Measurements from ENCODE around the gene HEBP1. TPM values are rescaled to one million over a fixed set of nuclear protein-coding genes. Genes with fewer than 3 reads are reported as not detected.
A peak's percentile ranks its signal among the peaks of the same experiment; 100 is the strongest.

HEBP1 gene
- total and polyA plus RNA-seq, 4 donors: 27.7 to 70.0 (median 50.3) TPM

GRCh38 chr12:12975322-12976077 lies 24.6 kb downstream of the HEBP1 start:
- no peak for DNase-seq (ENCODE audit: low spot score)
- H3K36me3 ChIP-seq (ENCODE audit: control insufficient read depth in 4 of 4, insufficient read depth in 3 of 4, low read depth in 1 of 4, low read length in 3 of 4): peaks cover 12 to 70% (median 58%) of the 10 kb centered on the region in 4 donors
- TF ChIP-seq RAD21 (IDR thresholded peaks at IDR 0.05): peak; percentile 48 to 70
- TF ChIP-seq FOXA1 (IDR thresholded peaks at IDR 0.05): no peak
- H3K9ac ChIP-seq (ENCODE audit: low read depth in 1 of 2, low read length in 2 of 2): no peak overlapping the region
- H3K9me3 ChIP-seq (ENCODE audit: control insufficient read depth in 4 of 4, low read length in 3 of 4): no peaks in the 10 kb centered on the region
- H3K4me1 ChIP-seq (ENCODE audit: control insufficient read depth in 4 of 4, insufficient read depth in 4 of 4, low read length in 3 of 4): no peaks in the 10 kb centered on the region
- H3K27ac ChIP-seq (ENCODE audit: low read depth in 1 of 2, low read length in 2 of 2): no peak overlapping the region
- no peak overlapping the region for H3K4me3 ChIP-seq (ENCODE audit: low read depth in 1 of 3, low read length in 3 of 3)
- 88% methylated on average over 14 of the region's 14 CpGs for WGBS
- H3K27me3 ChIP-seq (ENCODE audit: control insufficient read depth in 4 of 4, insufficient read depth in 4 of 4, low read length in 3 of 4): no peaks in the 10 kb centered on the region

- DNase-seq (ENCODE audit: low spot score): no peak
- Histone ChIP-seq H3K27me3 (ENCODE audit: control insufficient read depth in 4 of 4, insufficient read depth in 4 of 4, low read length in 3 of 4) (no peaks in the 10 kb centered on the region), H3K27ac (ENCODE audit: low read depth in 1 of 2, low read length in 2 of 2) (no peak overlapping the region), H3K9me3 (ENCODE audit: control insufficient read depth in 4 of 4, low read length in 3 of 4) (no peaks in the 10 kb centered on the region), H3K4me3 (ENCODE audit: low read depth in 1 of 3, low read length in 3 of 3) (no peak overlapping the region), H3K36me3 (ENCODE audit: control insufficient read depth in 4 of 4, insufficient read depth in 3 of 4, low read depth in 1 of 4, low read length in 3 of 4) (peaks cover 10 to 70% (median 52%) of the 10 kb centered on the region in 4 donors), H3K4me1 (ENCODE audit: control insufficient read depth in 4 of 4, insufficient read depth in 4 of 4, low read length in 3 of 4) (no peaks in the 10 kb centered on the region), H3K9ac (ENCODE audit: low read depth in 1 of 2, low read length in 2 of 2) (no peak overlapping the region)
- WGBS: 96% methylated on average over 4 of the region's 4 CpGs
- TF ChIP-seq ZBTB33 (IDR thresholded peaks at IDR 0.05) (no peak), SP1 (IDR thresholded peaks at IDR 0.05) (no peak), CTCF (IDR thresholded peaks at IDR 0.05; ENCODE audit: low read depth, low read length, missing input control) (no peak), NR2F2 (IDR thresholded peaks at IDR 0.05) (no peak), RXRA (IDR thresholded peaks at IDR 0.05) (no peak), GABPA (IDR thresholded peaks at IDR 0.05 in 1 of 2, conservative IDR thresholded peaks at IDR 0.05 in 1 of 2) (no peak), RAD21 (IDR thresholded peaks at IDR 0.05) (no peak), FOXA2 (IDR thresholded peaks at IDR 0.05) (no peak), ATF3 (IDR thresholded peaks at IDR 0.05) (no peak), MAX (IDR thresholded peaks at IDR 0.05) (no peak), YY1 (IDR thresholded peaks at IDR 0.05) (no peak), TAF1 (conservative IDR thresholded peaks at IDR 0.05) (no peak)
Measured at GRCh38 chr12:12974211-12974610, 25.9 kb downstream of the HEBP1 start.

- no peaks in the 10 kb centered on the region for H3K27me3 ChIP-seq (ENCODE audit: control insufficient read depth in 4 of 4, insufficient read depth in 4 of 4, low read length in 3 of 4)
- no peak overlapping the region for H3K9ac ChIP-seq (ENCODE audit: low read depth in 1 of 2, low read length in 2 of 2)
- no peaks in the 10 kb centered on the region for H3K4me1 ChIP-seq (ENCODE audit: control insufficient read depth in 4 of 4, insufficient read depth in 4 of 4, low read length in 3 of 4)
- H3K36me3 ChIP-seq (ENCODE audit: control insufficient read depth in 4 of 4, insufficient read depth in 3 of 4, low read depth in 1 of 4, low read length in 3 of 4): peaks cover 10 to 69% (median 48%) of the 10 kb centered on the region in 4 donors
- no peak overlapping the region for H3K27ac ChIP-seq (ENCODE audit: low read depth in 1 of 2, low read length in 2 of 2)
- no peak for DNase-seq (ENCODE audit: low spot score)
- WGBS: 96% methylated on average over 2 of the region's 2 CpGs
- no peaks in the 10 kb centered on the region for H3K9me3 ChIP-seq (ENCODE audit: control insufficient read depth in 4 of 4, low read length in 3 of 4)
- no peak overlapping the region for H3K4me3 ChIP-seq (ENCODE audit: low read depth in 1 of 3, low read length in 3 of 3)
- TF ChIP-seq HNF4G (IDR thresholded peaks at IDR 0.05) (no peak), YY1 (IDR thresholded peaks at IDR 0.05) (no peak), NR2F2 (IDR thresholded peaks at IDR 0.05) (no peak), RXRA (IDR thresholded peaks at IDR 0.05) (no peak), GABPA (IDR thresholded peaks at IDR 0.05 in 1 of 2, conservative IDR thresholded peaks at IDR 0.05 in 1 of 2) (no peak), RAD21 (IDR thresholded peaks at IDR 0.05) (no peak)
Measured at GRCh38 chr12:12973019-12973418, 27.0 kb downstream of the HEBP1 start.
